NCI-H2171 treated with DMSO at 0.1 percent for 48 hours (cell line): Measurements from ENCODE around the gene SHMT1.
"Not testable (repeated sequence)": the region's sequence is repeated elsewhere in the genome, so short reads cannot be mapped to it uniquely, and the experiment has no call there.

Source experiments
- DNase-seq: peaks from one replicate; lab custom pipeline; 2025; lab: John Stamatoyannopoulos, UW

SHMT1 gene

GRCh38 chr17:18378205-18378505 lies 14.8 kb upstream of the SHMT1 start:
- no peak for DNase-seq

- DNase-seq: peak; percentile 90
These were observed 14.3 kb upstream of the SHMT1 start, which contains the start of gene EVPLL for GRCh38 chr17:18377437-18378204. TSS of gene EVPLL (plus strand) at chr17:18377778. CDS start at chr17:18380938, 3,160 bp downstream.

DNA sequence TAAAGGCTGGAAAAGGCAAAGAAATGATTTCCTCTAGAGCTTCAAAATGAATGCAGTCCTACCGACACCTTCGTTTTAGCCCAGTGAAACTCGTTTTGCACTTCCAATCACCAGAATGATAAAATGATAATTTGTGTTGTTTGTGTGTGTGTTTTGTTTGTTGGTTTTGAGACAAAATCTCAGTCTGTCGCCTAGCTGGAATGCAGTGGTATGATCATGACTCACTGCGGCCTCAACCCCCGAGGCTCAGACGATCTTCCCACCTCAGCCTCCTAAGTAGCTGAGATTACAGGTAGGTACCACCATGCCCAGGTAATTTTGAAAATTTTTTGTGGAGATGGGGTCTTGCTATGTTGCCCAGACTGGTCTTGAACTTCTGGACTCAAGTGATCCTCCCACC lies 10.9 kb upstream of the SHMT1 start:
- no peak for DNase-seq

- DNase-seq: not testable (repeated sequence)
These were observed 9.8 kb upstream of the SHMT1 start for GRCh38 chr17:18373181-18373580.

DNA sequence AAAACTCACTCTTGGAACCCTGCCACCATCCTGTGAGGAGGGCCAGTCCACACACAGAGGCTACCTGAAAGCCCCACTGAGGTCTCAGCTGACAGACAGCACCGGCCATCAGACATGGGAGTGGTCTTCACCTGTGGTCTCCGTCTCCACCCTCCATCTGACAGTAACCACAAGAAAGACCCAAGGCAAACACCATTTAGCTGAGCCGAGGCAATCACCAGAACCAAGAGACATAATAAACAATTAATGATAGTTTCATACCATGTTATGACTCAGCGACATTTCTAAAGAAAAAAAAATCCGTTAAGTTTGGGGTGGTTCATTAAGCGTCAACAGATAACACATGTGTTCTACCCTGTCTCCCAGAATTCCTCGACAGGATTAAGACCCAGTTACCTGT lies 8.1 kb upstream of the SHMT1 start:
- DNase-seq: no peak

DNA sequence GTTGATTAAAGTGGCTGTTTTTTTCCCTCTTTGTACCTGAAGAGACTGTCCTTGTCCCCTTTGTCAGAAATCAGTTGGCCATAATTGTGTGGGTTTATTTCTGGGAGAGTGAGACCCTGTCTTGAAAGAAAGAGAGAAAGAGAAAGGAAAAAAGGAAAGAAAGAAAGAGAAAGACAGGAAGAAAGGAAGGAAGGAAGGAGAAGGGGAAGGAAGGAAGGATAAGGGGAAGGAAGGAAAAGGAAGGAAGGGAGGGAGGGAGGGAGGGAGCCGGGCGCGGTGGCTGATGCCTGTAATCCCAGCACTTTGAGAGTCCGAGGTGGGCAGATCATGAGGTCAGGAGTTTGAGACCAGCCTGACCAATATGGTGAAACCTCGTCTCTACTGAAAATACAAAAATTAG lies 7.4 kb upstream of the SHMT1 start:
- DNase-seq: no peak

DNA sequence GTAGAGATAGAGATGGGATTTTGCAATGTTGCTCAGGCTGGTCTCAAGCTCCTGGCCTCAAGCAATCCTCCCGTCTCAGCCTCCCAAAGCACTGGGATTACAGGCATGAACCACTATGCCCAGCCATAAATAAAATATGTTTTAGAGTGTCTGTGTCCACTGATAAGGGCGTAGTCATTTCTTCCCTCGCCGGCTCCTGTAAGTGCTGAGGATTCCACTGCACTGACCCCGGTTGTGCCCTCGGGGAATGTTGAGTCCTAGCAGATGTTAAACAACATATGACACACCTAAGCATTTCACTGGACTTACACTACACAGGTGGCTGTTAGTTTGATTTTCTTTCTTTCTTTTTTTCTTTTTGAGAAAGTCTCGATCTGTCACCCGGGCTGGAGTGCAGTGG lies 5.6 kb upstream of the SHMT1 start:
- no peak for DNase-seq

DNA sequence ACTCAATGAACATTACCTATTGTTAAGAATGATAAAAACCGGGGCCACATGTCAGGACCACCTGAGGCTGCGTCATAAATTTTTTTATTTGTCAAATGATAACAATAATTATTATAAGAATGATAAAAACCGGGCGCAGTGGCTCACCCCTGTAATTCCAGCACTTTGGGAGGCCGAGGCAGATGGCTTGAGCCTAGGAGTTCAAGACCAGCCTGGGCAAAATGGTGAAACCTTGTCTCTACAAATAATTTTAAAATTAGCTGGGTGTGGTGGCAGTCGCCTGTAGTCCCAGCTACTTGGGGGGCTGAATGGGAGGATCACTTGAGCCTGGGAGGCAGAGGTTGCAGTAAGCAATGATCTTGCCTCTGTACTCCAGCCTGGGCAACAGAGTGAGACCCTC lies 816 bp upstream of the SHMT1 start:
- DNase-seq: no peak

DNA sequence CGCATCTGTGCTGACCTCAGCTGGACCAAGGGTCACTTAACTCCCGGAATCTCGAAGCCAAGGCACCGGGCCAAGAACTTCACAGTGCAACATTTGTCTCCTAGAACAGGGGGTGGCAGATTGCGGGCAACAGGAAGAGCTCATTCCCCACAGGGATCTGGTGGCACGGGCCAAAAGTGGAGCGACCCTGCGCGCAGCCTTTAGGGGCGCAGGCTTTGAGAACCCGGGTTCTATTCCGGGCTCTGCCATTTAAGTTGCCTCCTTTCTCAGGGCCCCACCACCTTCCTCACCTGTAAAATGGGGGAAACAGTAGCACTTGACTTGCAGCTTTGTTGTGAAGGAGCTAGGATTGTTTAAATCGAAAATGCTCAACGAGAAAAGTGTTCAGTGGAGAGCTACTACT lies 651 bp downstream of the SHMT1 start:
- DNase-seq: peak; percentile 29

GRCh38 chr17:18361837-18362697 lies 1.3 kb downstream of the SHMT1 start:
- no peak for DNase-seq

DNA sequence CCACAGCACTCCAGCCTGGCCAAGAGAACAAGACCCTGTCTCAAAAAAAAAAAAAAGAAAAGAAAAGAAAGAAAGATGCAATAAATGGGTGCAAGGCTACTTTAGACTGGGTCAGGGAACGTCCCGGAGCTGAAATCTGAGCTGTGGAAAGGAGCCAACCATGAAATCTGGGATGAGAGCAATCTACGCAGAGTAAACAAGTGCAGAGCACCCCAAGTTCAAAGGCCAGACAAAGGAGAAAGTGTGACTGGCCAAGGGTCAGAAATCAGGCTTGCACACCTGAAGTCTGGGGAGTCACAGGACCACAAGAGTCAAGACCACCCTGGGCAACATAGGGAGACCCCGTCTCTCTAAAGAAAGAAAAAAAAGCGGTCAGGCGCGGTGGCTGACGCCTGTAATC lies 2.8 kb downstream of the SHMT1 start:
- no peak for DNase-seq

GRCh38 chr17:18356624-18357023 lies 6.7 kb downstream of the SHMT1 start:
- no peak for DNase-seq

DNA sequence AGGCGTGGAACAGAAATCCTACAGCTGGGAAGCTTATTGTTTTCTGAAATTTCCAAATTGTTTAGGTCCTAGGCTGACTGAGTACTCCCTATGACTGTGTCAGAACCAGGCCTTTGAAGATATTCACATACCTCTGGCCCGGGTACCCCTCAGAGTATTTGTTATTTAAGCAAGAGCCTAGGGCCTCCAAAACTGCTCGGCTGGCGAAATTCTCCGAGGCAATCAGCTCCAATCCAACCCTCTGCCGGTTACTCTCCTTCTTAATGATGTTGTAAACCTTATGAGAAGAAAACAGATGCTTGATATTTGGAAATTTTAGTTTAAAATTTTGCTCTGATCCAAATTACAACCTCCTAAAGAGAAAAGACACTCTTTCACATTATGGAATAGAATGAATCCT lies 9.8 kb downstream of the SHMT1 start:
- DNase-seq: no peak

GRCh38 chr17:18344021-18344420 lies 19.3 kb downstream of the SHMT1 start:
- no peak for DNase-seq

DNA sequence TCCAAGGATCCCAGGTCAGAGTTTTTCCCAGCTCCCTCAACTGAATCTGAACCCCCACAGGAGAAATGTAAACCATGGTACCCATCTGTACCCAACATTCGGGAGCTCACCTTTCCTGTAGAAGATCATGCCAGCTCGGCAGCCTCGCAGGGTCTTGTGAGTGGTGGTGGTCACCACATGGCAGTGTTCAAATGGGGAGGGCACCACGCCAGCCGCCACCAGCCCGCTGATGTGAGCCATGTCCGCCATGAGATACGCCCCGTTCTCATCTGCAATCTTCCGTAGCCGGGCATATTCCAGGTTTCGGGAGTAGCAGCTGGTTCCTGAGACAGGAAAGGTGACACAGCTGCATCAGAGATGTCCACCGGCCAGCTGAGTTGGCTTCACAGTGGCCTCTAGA lies 23.4 kb downstream of the SHMT1 start:
- no peak for DNase-seq

DNA sequence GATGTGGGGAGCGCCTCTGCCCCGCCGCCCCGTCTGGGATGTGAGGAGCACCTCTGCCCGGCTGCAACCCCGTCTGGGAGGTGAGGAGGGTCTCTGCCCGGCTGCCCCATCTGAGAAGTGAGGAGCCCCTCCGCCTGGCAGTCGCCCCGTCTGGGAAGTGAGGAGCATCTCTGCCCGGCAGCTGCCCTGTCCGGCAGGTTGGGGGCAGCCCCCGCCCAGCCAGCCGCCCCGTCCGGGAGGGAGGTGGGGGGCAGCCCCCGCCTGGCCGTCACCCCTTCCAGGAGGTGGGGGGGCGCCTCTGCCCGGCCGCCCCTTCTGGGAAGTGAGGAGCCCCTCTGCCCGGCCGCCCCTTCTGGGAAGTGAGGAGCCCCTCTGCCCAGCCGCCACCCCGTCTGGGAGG lies 25.2 kb downstream of the SHMT1 start:
- DNase-seq: not testable (repeated sequence)

DNA sequence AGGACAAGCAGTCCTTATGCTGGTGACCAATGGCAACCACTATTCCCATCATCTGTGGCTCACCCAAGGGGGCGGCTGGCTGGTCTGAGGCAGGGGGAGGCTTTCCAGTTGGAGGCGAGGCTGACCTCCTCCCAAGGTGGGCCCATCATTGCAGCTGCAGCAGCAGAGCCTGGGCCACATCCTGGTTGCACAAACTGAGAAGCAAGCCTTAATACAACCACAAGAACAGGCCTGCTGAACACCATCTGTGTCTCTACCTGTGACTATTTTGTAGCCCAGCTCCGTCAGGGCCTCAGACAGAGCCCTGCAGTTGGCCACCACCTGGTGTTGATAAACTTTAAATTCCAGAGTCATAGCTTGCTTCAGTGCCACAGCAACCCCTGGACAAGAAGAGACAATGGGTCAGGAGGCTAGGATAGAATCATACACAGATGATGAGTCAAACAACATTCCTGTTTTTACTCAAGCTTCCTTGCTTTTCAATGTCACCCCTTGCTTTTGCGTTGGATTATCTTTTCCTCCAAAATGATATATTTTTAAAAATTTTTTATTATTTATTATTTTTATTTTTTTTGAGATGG lies 30.4 kb downstream of the SHMT1 start:
- no peak for DNase-seq

DNA sequence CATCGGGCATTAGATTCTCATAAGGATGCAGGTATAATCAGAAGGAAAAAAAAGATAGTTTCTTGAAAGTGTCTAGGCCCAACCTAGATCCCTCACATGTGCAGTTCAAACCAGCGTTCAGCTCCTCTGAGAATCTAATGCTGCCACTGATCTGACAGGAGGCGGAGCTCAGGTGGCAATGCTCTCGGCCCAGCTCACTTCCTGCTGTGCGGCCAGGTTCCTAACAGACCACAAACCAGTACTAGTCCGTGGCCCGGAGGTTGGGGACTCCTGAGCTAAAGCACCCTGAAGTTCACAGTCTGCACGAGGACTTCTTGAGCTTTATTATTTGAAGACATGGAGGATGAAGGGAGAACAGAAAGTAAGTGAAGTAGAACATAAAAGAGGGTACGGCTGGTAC lies 31.5 kb downstream of the SHMT1 start:
- no peak for DNase-seq

DNA sequence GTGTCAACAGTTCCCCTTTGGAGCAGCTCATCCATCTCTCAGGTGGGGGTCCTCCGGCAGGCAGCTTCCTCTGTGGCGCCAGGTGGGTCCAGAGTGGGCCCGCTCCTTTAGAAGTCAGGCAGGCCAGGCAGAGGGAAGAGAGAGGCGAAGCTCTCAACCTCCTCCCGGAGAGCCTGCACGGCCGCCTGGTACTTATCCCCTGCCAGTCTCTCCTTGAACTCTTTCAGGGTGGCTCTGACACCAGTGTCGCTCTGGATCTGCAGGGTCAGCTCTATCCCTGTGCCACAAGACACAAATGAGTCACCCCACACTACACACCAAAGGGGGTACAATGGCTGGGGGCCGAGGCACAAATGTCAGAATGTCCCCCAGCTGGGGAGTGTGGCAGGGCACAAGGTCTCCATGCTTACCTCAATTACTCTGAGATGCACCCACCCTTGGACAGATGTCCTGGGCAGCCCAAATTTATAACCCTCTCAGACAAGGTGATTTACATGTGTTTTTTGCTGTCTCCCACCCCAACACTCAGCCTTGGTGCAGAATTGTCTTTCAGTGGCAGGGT lies 34.6 kb downstream of the SHMT1 start:
- DNase-seq: no peak

GRCh38 chr17:18327556-18327955 lies 35.8 kb downstream of the SHMT1 start:
- DNase-seq: no peak

DNA sequence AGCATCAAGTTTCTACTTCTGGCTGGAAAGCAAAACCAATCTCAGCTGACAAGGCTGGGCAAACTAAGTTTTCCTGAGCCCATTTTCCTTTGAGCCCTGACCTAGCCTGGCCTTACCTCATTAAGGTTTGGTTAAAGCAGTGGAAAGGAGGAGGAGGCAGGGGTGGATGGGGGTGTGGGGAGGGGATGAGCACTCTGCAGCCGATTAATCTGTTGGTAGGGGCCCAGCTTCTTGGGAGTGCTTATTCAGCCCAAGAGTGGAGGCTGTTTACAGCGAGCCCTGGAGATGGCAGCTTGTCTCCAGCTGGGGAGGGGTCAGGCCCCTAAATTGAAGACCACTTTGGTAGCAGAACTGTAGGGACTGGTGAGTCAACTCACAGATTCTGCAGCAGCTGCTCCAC lies 36.3 kb downstream of the SHMT1 start:
- no peak for DNase-seq

DNA sequence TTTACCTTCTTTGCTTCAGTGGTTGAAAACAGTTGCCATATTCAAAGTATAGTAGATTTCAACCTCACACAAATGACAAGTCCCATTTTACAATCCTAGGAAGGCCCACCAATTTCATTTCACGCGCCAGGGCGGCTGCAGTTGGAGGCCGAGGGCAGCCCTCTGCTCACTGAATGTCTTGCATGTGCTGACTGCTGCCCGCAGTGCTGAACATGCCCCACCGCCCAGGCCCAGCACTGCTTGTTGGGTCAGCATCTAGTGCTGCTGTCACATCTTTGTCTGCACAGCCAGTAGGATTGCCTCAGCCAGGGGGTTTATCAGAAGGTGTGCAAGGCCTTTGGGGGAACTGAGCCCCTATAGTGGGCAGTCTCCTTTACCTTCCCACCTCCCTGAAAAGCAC lies 36.8 kb downstream of the SHMT1 start:
- no peak for DNase-seq

GRCh38 chr17:18326039-18326438 lies 37.3 kb downstream of the SHMT1 start:
- DNase-seq: no peak
